B cell (primary cell): ENCODE data around the gene PRKCH. TPM values are rescaled to one million over a fixed set of nuclear protein-coding genes. Genes with fewer than 3 reads are reported as not detected.
A peak's percentile ranks its signal among the peaks of the same experiment; 100 is the strongest.

Source experiments
- ATAC-seq: fragments of 200-7000 bp; cut with Tn5 transposase; one replicate; pipeline ENCODE4 v1.10.0; 2021; ENCODE audit warnings: low read depth, mild to moderate bottlenecking, moderate number of reproducible peaks, moderate library complexity
- CTCF ChIA-PET: fragments of 350-600 bp; sonication (Branson Sonifier 250); formaldehyde crosslinking; loops from one replicate; lab custom pipeline; 2021; ENCODE audit warnings: antibody characterized with exemption, inconsistent platforms; lab: Charles Lee
- POLR2A ChIA-PET: fragments of 350-600 bp; sonication (Branson Sonifier 250); formaldehyde crosslinking; loops from one replicate; lab custom pipeline; 2021; ENCODE audit warnings: antibody characterized with exemption; lab: Charles Lee
- DNase-seq: peaks from one replicate; pipeline ENCODE4 v3.0.0; 2013
- H2AFZ ChIP-seq: 2 replicates; pipeline ENCODE4 v1.6.1; 2012; ENCODE audit warnings: mild to moderate bottlenecking, low read depth, low read length; ENCODE audit not compliant: insufficient read depth, poor library complexity, severe bottlenecking
- H3K27ac ChIP-seq, 2 donors: 1 replicate in 1 of 2; 2 replicates in 1 of 2; pipeline ENCODE4 v1.5.1; 2012 to 2013; ENCODE audit warnings: low read length in 2 of 2, mild to moderate bottlenecking in 2 of 2, moderate library complexity in 1 of 2
- H3K27me3 ChIP-seq, 4 experiments: fragments of 200-600 bp in 1 of 4; sonication (generic) in 1 of 4; replicated peaks in 1 of 4; 1 replicate in 2 of 4; 2 replicates in 2 of 4; pipeline versions ENCODE4 v1.6.1 to v1.7.0; 2013 to 2016; ENCODE audit warnings: low read length in 3 of 4, mild to moderate bottlenecking in 2 of 4, mixed read lengths in 1 of 4, moderate library complexity in 1 of 4; ENCODE audit not compliant: insufficient read depth in 4 of 4, control insufficient read depth in 3 of 4; ENCODE audit errors: control extremely low read depth in 1 of 4
- H3K36me3 ChIP-seq, 2 experiments: replicated peaks in 1 of 2; 1 replicate in 1 of 2; 2 replicates in 1 of 2; pipeline versions ENCODE4 v1.6.1 to v1.7.1; 2013; ENCODE audit warnings: low read length in 1 of 2; ENCODE audit not compliant: insufficient read depth in 2 of 2, control insufficient read depth in 1 of 2; ENCODE audit errors: control extremely low read depth in 1 of 2, extremely low read depth in 1 of 2
- H3K4me1 ChIP-seq, 2 donors: fragments of 200-600 bp in 1 of 2; sonication (generic) in 1 of 2; 1 replicate in 1 of 2; 2 replicates in 1 of 2; pipeline versions ENCODE4 v1.5.1 to v1.6.1; 2013 to 2017; ENCODE audit warnings: low read length in 2 of 2; ENCODE audit not compliant: control insufficient read depth in 2 of 2, insufficient read depth in 2 of 2
- H3K4me2 ChIP-seq: replicated peaks from 2 replicates; pipeline ENCODE3; 2012; ENCODE audit warnings: mild to moderate bottlenecking, low read depth, low read length; ENCODE audit not compliant: poor library complexity, severe bottlenecking
- H3K4me3 ChIP-seq, 5 experiments: fragments of 200-600 bp in 1 of 5; sonication (generic) in 1 of 5; 1 replicate in 3 of 5; 2 replicates in 2 of 5; pipeline versions ENCODE4 v1.5.1 to v1.7.0; 2011 to 2016; ENCODE audit warnings: low read length in 4 of 5, mild to moderate bottlenecking in 4 of 5, low read depth in 2 of 5, control low read depth in 1 of 5, moderate library complexity in 1 of 5; ENCODE audit not compliant: insufficient read depth in 1 of 5; ENCODE audit errors: control extremely low read depth in 1 of 5, extremely low read depth in 1 of 5
- H3K79me2 ChIP-seq: fragments of 200-600 bp; sonication (generic); one replicate; pipeline ENCODE4 v1.6.0; 2016; ENCODE audit warnings: low read length; ENCODE audit not compliant: control insufficient read depth, insufficient read depth
- H3K9ac ChIP-seq: fragments of 200-600 bp; sonication (generic); 2 replicates; pipeline ENCODE4 v1.6.1; 2017; ENCODE audit warnings: mild to moderate bottlenecking, low read length, moderate library complexity
- H3K9me3 ChIP-seq, 3 donors: one replicate each; pipeline versions ENCODE4 v1.6.1 to v1.7.1; 2013; ENCODE audit warnings: low read length in 2 of 3; ENCODE audit not compliant: control insufficient read depth in 2 of 3, insufficient read depth in 1 of 3; ENCODE audit errors: control extremely low read depth in 1 of 3
- H4K20me1 ChIP-seq: 2 replicates; pipeline ENCODE4 v1.6.0; 2012; ENCODE audit warnings: mild to moderate bottlenecking, low read length; ENCODE audit not compliant: insufficient read depth, control insufficient read depth, poor library complexity, severe bottlenecking
- H3K27ac Mint-ChIP-seq: one replicate; pipeline ENCODE4 v1.8.0; 2021; ENCODE audit warnings: mixed read lengths
- H3K27me3 Mint-ChIP-seq: one replicate; pipeline ENCODE4 v1.8.0; 2021; ENCODE audit warnings: mixed read lengths
- H3K4me1 Mint-ChIP-seq: one replicate; pipeline ENCODE4 v1.8.0; 2021; ENCODE audit warnings: mixed read lengths
- H3K4me3 Mint-ChIP-seq: one replicate; pipeline ENCODE4 v1.8.0; 2021; ENCODE audit warnings: mixed read lengths
- H3K9me3 Mint-ChIP-seq: one replicate; pipeline ENCODE4 v1.8.0; 2022; ENCODE audit warnings: mixed read lengths; ENCODE audit not compliant: insufficient read depth
- EZH2 ChIP-seq: IDR thresholded peaks from 2 replicates; pipeline ENCODE4 v1.6.1; 2012; ENCODE audit warnings: borderline replicate concordance, low read depth, mild to moderate bottlenecking, moderate library complexity, low read length; ENCODE audit not compliant: insufficient read depth, poor library complexity, severe bottlenecking
- WGBS: methylation state at CpG from one replicate; pipeline ENCODE4 v1.1.5; 2013; ENCODE audit warnings: missing lambda C conversion rate; ENCODE audit not compliant: insufficient coverage; 5-methylcytosine and 5-hydroxymethylcytosine counted together
- intact Hi-C: fragments of 100-400 bp; cut with micrococcal nuclease; formaldehyde crosslinking; loops from one replicate; pipeline ENCODE4 v1.10.0; 2022
- polyA plus RNA-seq: library from polyadenylated mRNA; depleted of rRNA; stranded (reverse); fragments of >200 nt; gene quantifications from 2 replicates; pipeline ENCODE4 v1.2.3, GENCODE V29; 2012
- total RNA-seq, 2 donors: library from RNA; stranded (reverse); fragments of 120-200 nt in 1 of 2; gene quantifications; 1 replicate in 1 of 2; 2 replicates in 1 of 2; pipeline versions ENCODE4 v1.2.3 to v1.2.4, GENCODE V29; 2013 to 2022
- TF ChIP-seq, protein P1 (sequence below): fragments of 200-600 bp; IDR thresholded peaks from one replicate; pipeline ENCODE4 v1.8.0; 2022; ENCODE audit warnings: antibody characterized with exemption, mild to moderate bottlenecking

PRKCH gene
- total and polyA plus RNA-seq, 2 donors (not counting 1 experiment from before 2014, with no cell fraction given): 2.0 to 5.0 TPM

DNA sequence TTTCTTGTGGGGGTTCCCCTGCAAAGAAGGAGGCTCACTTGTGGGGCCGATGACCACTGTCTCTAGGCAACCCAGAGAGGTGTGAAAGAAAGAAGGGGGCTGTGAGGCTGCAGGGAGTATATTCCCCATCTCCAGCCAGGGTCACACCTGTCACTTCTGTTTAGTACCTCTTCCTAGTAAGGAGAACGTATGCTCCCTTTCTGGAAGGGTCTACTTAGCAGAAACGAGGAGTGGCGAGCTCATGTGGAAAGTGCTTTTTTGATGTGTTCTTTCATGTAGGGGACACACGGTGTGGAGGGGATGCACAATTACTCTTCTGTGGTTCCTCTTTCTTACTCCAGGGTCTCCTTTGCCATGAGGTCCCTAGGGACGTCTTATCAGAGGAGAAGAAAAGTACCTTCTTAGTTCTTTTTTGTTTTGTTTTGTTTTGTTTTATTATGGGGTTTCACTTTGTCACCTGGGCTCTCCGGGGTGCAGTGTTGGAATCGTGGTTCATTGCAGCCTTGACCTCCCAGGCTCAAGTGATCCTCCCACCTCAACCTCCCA is 58.3 kb downstream of the PRKCH start:
- peaks cover 10% of the 10 kb centered on the region for H3K4me1 Mint-ChIP-seq
- 8% methylated on average over 3 of the region's 8 CpGs for WGBS

DNA sequence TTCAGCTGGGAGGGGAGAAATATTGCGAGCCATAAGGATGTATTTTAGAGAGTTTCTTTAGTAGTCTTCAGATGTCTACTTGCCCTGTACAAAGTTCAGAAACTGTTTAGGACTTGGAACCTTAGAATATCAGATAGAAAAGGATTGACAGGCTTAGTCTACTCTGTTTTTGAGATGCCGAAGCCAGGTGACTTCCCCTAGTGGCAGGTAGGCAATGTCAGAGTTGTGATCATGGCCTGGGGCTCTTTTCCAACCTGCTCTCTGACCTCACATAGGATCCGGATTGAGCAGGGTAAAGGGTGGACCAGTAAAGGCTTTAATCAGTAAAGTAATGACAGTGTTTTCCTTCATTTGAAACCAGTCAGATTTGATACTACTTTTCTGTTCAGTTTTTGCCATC is 59.6 kb downstream of the PRKCH start:
- H3K9ac ChIP-seq: no peak overlapping the region
- ATAC-seq: no peak
- H3K27me3 ChIP-seq: no peaks in the 10 kb centered on the region
- H3K36me3 ChIP-seq: no peaks in the 10 kb centered on the region
- TF ChIP-seq, protein P1, sequence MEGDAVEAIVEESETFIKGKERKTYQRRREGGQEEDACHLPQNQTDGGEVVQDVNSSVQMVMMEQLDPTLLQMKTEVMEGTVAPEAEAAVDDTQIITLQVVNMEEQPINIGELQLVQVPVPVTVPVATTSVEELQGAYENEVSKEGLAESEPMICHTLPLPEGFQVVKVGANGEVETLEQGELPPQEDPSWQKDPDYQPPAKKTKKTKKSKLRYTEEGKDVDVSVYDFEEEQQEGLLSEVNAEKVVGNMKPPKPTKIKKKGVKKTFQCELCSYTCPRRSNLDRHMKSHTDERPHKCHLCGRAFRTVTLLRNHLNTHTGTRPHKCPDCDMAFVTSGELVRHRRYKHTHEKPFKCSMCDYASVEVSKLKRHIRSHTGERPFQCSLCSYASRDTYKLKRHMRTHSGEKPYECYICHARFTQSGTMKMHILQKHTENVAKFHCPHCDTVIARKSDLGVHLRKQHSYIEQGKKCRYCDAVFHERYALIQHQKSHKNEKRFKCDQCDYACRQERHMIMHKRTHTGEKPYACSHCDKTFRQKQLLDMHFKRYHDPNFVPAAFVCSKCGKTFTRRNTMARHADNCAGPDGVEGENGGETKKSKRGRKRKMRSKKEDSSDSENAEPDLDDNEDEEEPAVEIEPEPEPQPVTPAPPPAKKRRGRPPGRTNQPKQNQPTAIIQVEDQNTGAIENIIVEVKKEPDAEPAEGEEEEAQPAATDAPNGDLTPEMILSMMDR: no peak
- TF ChIP-seq EZH2: no peak
- no peak overlapping the region for H3K27ac Mint-ChIP-seq
- no peaks in the 10 kb centered on the region for H4K20me1 ChIP-seq
- intact Hi-C loops: no loop called here
- ChIA-PET POLR2A (no interaction called here), CTCF (no interaction called here)
- H3K27me3 Mint-ChIP-seq: peaks cover 5% of the 10 kb centered on the region
- H3K4me1 ChIP-seq: peaks cover 6 to 10% of the 10 kb centered on the region in 2 donors
- peaks cover 10% of the 10 kb centered on the region for H3K4me1 Mint-ChIP-seq
- peaks cover 3 to 5% (median 3%) of the 10 kb centered on the region in 3 donors for H3K9me3 ChIP-seq
- H3K4me2 ChIP-seq: no peak overlapping the region
- no peak overlapping the region for H3K4me3 Mint-ChIP-seq
- no peak for DNase-seq
- H3K4me3 ChIP-seq: no peak overlapping the region
- peaks cover 5% of the 10 kb centered on the region for H3K9me3 Mint-ChIP-seq
- 84% methylated on average over 2 of the region's 3 CpGs for WGBS
- H3K79me2 ChIP-seq: no peaks in the 10 kb centered on the region
- no peak overlapping the region for H3K27ac ChIP-seq
- H2AFZ ChIP-seq: no peak overlapping the region

More for the DNA sequence above, 58.3 kb downstream of the PRKCH start:
- CTCF ChIA-PET: no interaction called here
- Mint-ChIP-seq H3K4me3 (no peak overlapping the region), H3K9me3 (peaks cover 13% of the 10 kb centered on the region), H3K27ac (no peak overlapping the region), H3K27me3 (peaks cover 5% of the 10 kb centered on the region)
- H2AFZ ChIP-seq: no peak overlapping the region
- H3K4me2 ChIP-seq: peak overlapping the region; percentile 3
- no peak for TF ChIP-seq EZH2
- TF ChIP-seq, protein P1: no peak
- POLR2A ChIA-PET: no interaction called here
- H3K4me3 ChIP-seq: no peak overlapping the region
- H3K9ac ChIP-seq: no peak overlapping the region
- no peak overlapping the region for H3K27ac ChIP-seq
- H4K20me1 ChIP-seq: no peaks in the 10 kb centered on the region
- DNase-seq (peak; percentile 36), ATAC-seq (peak; percentile 53)
- peaks cover 3 to 13% (median 6%) of the 10 kb centered on the region in 3 donors for H3K9me3 ChIP-seq
- intact Hi-C loops: no loop called here
- no peaks in the 10 kb centered on the region for H3K27me3 ChIP-seq
- no peaks in the 10 kb centered on the region for H3K79me2 ChIP-seq
- H3K4me1 ChIP-seq: peaks cover 6 to 10% of the 10 kb centered on the region in 2 donors
- no peaks in the 10 kb centered on the region for H3K36me3 ChIP-seq
